ENCODE data around the gene DIP2B. TPM values are rescaled to one million over a fixed set of nuclear protein-coding genes. Genes with fewer than 3 reads are reported as not detected.

Gene DIP2B
- total RNA-seq, 1 experiment from 2014 or later, result 29.4 TPM

GRCh38 chr12:50557421-50557820, 52.6 kb downstream of the DIP2B start:
- no peak overlapping the region for H3K4me3 ChIP-seq
- H3K9me2 ChIP-seq (ENCODE audit: insufficient read depth), result no peaks in the 10 kb centered on the region
- intact Hi-C loops (cut with micrococcal nuclease; ENCODE audit: unreplicated experiment), result no loop called here
- no TSS peak for BruUV-seq (replicated peaks)
- H3K79me2 ChIP-seq (ENCODE audit: low read depth), result peaks cover 80% of the 10 kb centered on the region
- ChIA-PET POLR2A (ENCODE audit: unreplicated experiment) (no interaction called here), CTCF (no interaction called here)
- peaks cover 32% of the 10 kb centered on the region for H3K4me1 ChIP-seq (replicated peaks; ENCODE audit: insufficient read depth)
- H3F3A ChIP-seq (ENCODE audit: insufficient read depth, low read depth), result peaks cover 19% of the 10 kb centered on the region
- no peaks in the 10 kb centered on the region for H3K36me3 ChIP-seq (ENCODE audit: low read depth)
- no peak for DNase-seq
- TF ChIP-seq CTCF (conservative IDR thresholded peaks at IDR 0.05) (no peak), EZH2 (IDR thresholded peaks at IDR 0.05; ENCODE audit: low read depth) (no peak)
- H2AFZ ChIP-seq, result no peak overlapping the region
- H3K27me3 ChIP-seq (ENCODE audit: insufficient read depth, low read depth), result no peaks in the 10 kb centered on the region
- peak overlapping the region; percentile 11; the same call in 1 of the 2 replicates for H3K4me2 ChIP-seq
- H3K9me3 ChIP-seq (ENCODE audit: insufficient read depth, low read depth), result no peaks in the 10 kb centered on the region
- peak overlapping the region; percentile 77 for H3K27ac ChIP-seq
- H4K20me1 ChIP-seq (ENCODE audit: insufficient read depth), result no peaks in the 10 kb centered on the region

GRCh38 chr12:50558970-50559369, 54.2 kb downstream of the DIP2B start:
- Histone ChIP-seq H3K27ac (no peak overlapping the region), H3K4me2 (no peak overlapping the region), H3K79me2 (ENCODE audit: low read depth) (peaks cover 79% of the 10 kb centered on the region), H3K9me2 (ENCODE audit: insufficient read depth) (no peaks in the 10 kb centered on the region), H3K4me1 (replicated peaks; ENCODE audit: insufficient read depth) (peaks cover 32% of the 10 kb centered on the region), H4K20me1 (ENCODE audit: insufficient read depth) (no peaks in the 10 kb centered on the region), H3F3A (ENCODE audit: insufficient read depth, low read depth) (peaks cover 29% of the 10 kb centered on the region), H2AFZ (no peak overlapping the region), H3K9me3 (ENCODE audit: insufficient read depth, low read depth) (no peaks in the 10 kb centered on the region), H3K36me3 (ENCODE audit: low read depth) (no peaks in the 10 kb centered on the region), H3K4me3 (no peak overlapping the region), H3K27me3 (ENCODE audit: insufficient read depth, low read depth) (no peaks in the 10 kb centered on the region)
- BruUV-seq (replicated peaks), result no TSS peak
- POLR2A ChIA-PET (ENCODE audit: unreplicated experiment), result no interaction called here
- TF ChIP-seq EZH2 (IDR thresholded peaks at IDR 0.05; ENCODE audit: low read depth), result no peak
- no peak for TF ChIP-seq CTCF (conservative IDR thresholded peaks at IDR 0.05)
- DNase-seq, result no peak
- intact Hi-C loops (cut with micrococcal nuclease; ENCODE audit: unreplicated experiment), result no loop called here
- CTCF ChIA-PET, result no interaction called here

GRCh38 chr12:50562520-50563433, 58.0 kb downstream of the DIP2B start:
- Histone ChIP-seq H3F3A (ENCODE audit: insufficient read depth, low read depth) (peaks cover 34% of the 10 kb centered on the region; the same call in 1 of the 2 replicates), H3K36me3 (ENCODE audit: low read depth) (no peaks in the 10 kb centered on the region), H3K79me2 (ENCODE audit: low read depth) (peaks cover 80% of the 10 kb centered on the region), H3K4me1 (replicated peaks; ENCODE audit: insufficient read depth) (peaks cover 7% of the 10 kb centered on the region), H2AFZ (no peak overlapping the region), H3K9me2 (ENCODE audit: insufficient read depth) (no peaks in the 10 kb centered on the region), H4K20me1 (ENCODE audit: insufficient read depth) (no peaks in the 10 kb centered on the region), H3K9me3 (ENCODE audit: insufficient read depth, low read depth) (no peaks in the 10 kb centered on the region), H3K4me3 (no peak overlapping the region), H3K4me2 (no peak overlapping the region), H3K27me3 (ENCODE audit: insufficient read depth, low read depth) (no peaks in the 10 kb centered on the region), H3K27ac (0 out of 2 replicates have a peak overlapping the region, but pooled peaks have one; percentile 37)
- intact Hi-C loops (cut with micrococcal nuclease; ENCODE audit: unreplicated experiment), result no loop called here
- CTCF ChIA-PET, result no interaction called here
- no peak for DNase-seq
- no TSS peak for BruUV-seq (replicated peaks)
- POLR2A ChIA-PET (ENCODE audit: unreplicated experiment), result interaction anchor here (0.6 kb wide), 1 partner anchor 15 kb away, joined by 3 read pairs; no protein-coding TSS in a partner anchor
- no peak for TF ChIP-seq EZH2 (IDR thresholded peaks at IDR 0.05; ENCODE audit: low read depth)
- TF ChIP-seq CTCF (conservative IDR thresholded peaks at IDR 0.05), result no peak

Measured in PC-9 (cell line).